ENCODE results near the gene MEGF6. TPM values are rescaled to one million over a fixed set of nuclear protein-coding genes. Genes with fewer than 3 reads are reported as not detected.

The MEGF6 gene
- total and polyA plus RNA-seq, 9 of the 15 experiments (the other 6 are each of a cell fraction or from before 2014, with no cell fraction given), result 0.03 to 1.7 (median 0.24) TPM; not detected in 3

DNA sequence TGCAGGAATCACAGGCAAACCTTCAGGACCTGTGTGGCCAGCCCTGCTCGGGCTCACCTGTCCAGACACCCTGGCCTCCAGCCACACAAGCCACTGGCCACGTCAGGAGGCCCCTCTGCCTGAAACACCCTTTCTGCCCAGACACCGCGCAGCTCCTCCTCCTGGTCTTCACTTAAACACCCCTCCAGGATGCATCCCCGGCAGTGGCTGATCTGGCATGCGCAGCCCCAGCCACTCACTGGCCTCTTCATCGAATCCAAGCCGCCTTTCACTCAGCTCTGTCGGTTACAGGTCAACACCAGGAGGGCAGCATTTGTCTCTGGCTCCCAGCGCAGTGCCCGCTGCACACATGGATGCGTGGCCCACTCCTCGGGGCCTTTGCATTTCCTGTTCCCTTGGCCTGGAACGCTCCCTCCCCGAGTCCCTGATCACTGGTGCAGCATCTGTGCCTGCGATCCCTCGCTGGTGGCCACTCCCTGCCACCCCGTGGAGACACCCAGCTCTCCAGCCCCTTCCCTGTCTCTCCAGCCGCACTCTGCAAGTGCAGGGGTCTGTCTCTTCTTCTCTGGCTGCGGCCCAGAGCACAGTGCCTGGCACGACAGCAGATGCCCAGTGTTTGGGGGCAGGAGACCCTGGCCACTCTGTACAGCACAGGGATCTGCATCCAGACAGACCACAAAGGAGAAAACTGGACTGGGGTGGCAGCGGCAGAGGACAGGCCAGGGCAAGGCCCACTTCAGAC, 22.9 kb upstream of the MEGF6 start:
- Histone ChIP-seq H3K27ac (ENCODE audit: extremely low read depth, low read depth, low read length) (no peak overlapping the region), H3K4me2 (ENCODE audit: insufficient read depth, low read length) (no peak overlapping the region), H3K4me3 (no peak overlapping the region), H3K79me2 (ENCODE audit: control insufficient read depth, insufficient read depth, low read length) (no peaks in the 10 kb centered on the region), H3K36me3 (ENCODE audit: control insufficient read depth, insufficient read depth, low read length) (peaks cover 60% of the 10 kb centered on the region; the same call in 2 of the 3 replicates), H3K9me1 (ENCODE audit: control insufficient read depth, insufficient read depth, low read length) (no peaks in the 10 kb centered on the region), H3K9me3 (replicated peaks; ENCODE audit: control insufficient read depth, insufficient read depth, low read depth, low read length) (no peaks in the 10 kb centered on the region), H3K9ac (ENCODE audit: insufficient read depth in 1 of 2, low read depth in 2 of 2, low read length in 2 of 2) (peak overlapping the region in 1 of 2 experiments; percentile 50; a peak in 1 of 4 replicates), H3K4me1 (replicated peaks in 1 of 2; ENCODE audit: control insufficient read depth in 2 of 2, insufficient read depth in 2 of 2, low read length in 2 of 2) (peaks cover 0 to 13% of the 10 kb centered on the region in 2 experiments; a peak in 1 of 5 replicates), H4K20me1 (replicated peaks; ENCODE audit: control insufficient read depth, insufficient read depth, low read length) (no peaks in the 10 kb centered on the region), H2AFZ (ENCODE audit: low read depth, low read length) (no peak overlapping the region), H3K27me3 (ENCODE audit: control insufficient read depth in 2 of 2, insufficient read depth in 2 of 2, low read length in 2 of 2) (no peaks in the 10 kb centered on the region)
- intact Hi-C loops (cut with micrococcal nuclease), result no loop called here
- BruUV-seq (replicated peaks), result no TSS peak
- ChIA-PET CTCF (ENCODE audit: low intra/inter-chr PET ratio) (no interaction called here), POLR2A (interaction anchor here (1.2 kb wide), 1 partner anchor 8 kb away, joined by 4 read pairs; no protein-coding TSS in a partner anchor)
- in situ Hi-C loops (cut with MboI), result no loop called here
- 85% methylated on average over 20 of the region's 22 CpGs for WGBS (ENCODE audit: insufficient coverage, low coverage, missing lambda C conversion rate)
- ATAC-seq (no peak), DNase-seq (ENCODE audit: extremely low read depth in 1 of 4, low spot score in 3 of 4) (no peak), FAIRE-seq (no peak)
- TF ChIP-seq POLR3A (IDR thresholded peaks at IDR 0.05; ENCODE audit: borderline replicate concordance, extremely low read depth, insufficient read depth, insufficient read length) (no peak), GABPB1 (CRISPR knock-in tag; IDR thresholded peaks at IDR 0.05) (no peak), NUFIP1 (IDR thresholded peaks at IDR 0.05; ENCODE audit: partially characterized antibody) (no peak), PYGO2 (tag; IDR thresholded peaks at IDR 0.05) (no peak), RNF2 (IDR thresholded peaks at IDR 0.05) (no peak), ZNF764 (CRISPR knock-in tag; IDR thresholded peaks at IDR 0.05; ENCODE audit: low read depth) (no peak), ZNF785 (CRISPR knock-in tag; IDR thresholded peaks at IDR 0.05) (no peak)

Measured in K562 (cell line).